Gastroesophageal sphincter (tissue), 3 donors: ENCODE data around the gene PELI1.

Source experiments
- CTCF ChIP-seq, 4 experiments: fragments of 200-600 bp in 2 of 4; fragments of 450-650 bp in 2 of 4; sonication (generic) in 1 of 4; IDR thresholded peaks; one replicate each; pipeline ENCODE4 v1.5.1; 2017 to 2019; ENCODE audit warnings: antibody characterized with exemption in 4 of 4, mild to moderate bottlenecking in 2 of 4, moderate library complexity in 2 of 4
- EP300 ChIP-seq: sonication (generic); formaldehyde crosslinking; IDR thresholded peaks from one replicate; pipeline ENCODE4 v1.6.1; 2017; ENCODE audit warnings: antibody characterized with exemption, mild to moderate bottlenecking
- POLR2A ChIP-seq, 2 donors: fragments of 450-650 bp; IDR thresholded peaks; one replicate each; pipeline ENCODE4 v1.6.1; 2017; ENCODE audit warnings: antibody characterized with exemption in 2 of 2, mild to moderate bottlenecking in 2 of 2, moderate library complexity in 1 of 2
- POLR2AphosphoS5 ChIP-seq: sonication (generic); formaldehyde crosslinking; IDR thresholded peaks from one replicate; pipeline ENCODE4 v1.6.1; 2017; ENCODE audit warnings: antibody characterized with exemption

GRCh38 chr2:64168201-64168600 is 24.0 kb upstream of the PELI1 start:
- no peak for TF ChIP-seq CTCF (IDR thresholded peaks at IDR 0.05)
- TF ChIP-seq POLR2AphosphoS5: no peak
- no peak for TF ChIP-seq POLR2A (IDR thresholded peaks at IDR 0.05)
- TF ChIP-seq EP300: no peak
